Brain microvascular endothelial cell (primary cell): ENCODE data around the gene RAB41.
A peak's percentile ranks its signal among the peaks of the same experiment; 100 is the strongest.
"Not testable (repeated sequence)": the region's sequence is repeated elsewhere in the genome, so short reads cannot be mapped to it uniquely, and the experiment has no call there.

Experiments
- DNase-seq: peaks from one replicate; pipeline ENCODE4 v3.0.0-alpha.2; 2020
- H3K27ac ChIP-seq: fragments of 250-450 bp; sonication (Bioruptor Pico); 2 replicates; pipeline ENCODE4 v1.5.1; 2020; ENCODE audit warnings: mild to moderate bottlenecking, moderate library complexity
- H3K27me3 ChIP-seq: fragments of 250-450 bp; sonication (Bioruptor Pico); replicated peaks from 2 replicates; pipeline ENCODE4 v1.5.1; 2020; ENCODE audit warnings: mild to moderate bottlenecking
- H3K36me3 ChIP-seq: fragments of 250-450 bp; sonication (Bioruptor Pico); replicated peaks from 2 replicates; pipeline ENCODE4 v1.5.1; 2020; ENCODE audit warnings: mild to moderate bottlenecking
- H3K4me3 ChIP-seq: 2 replicates; pipeline ENCODE4 v1.5.1; 2011; ENCODE audit warnings: low read depth, mild to moderate bottlenecking, control low read depth, low read length, moderate library complexity
- in situ Hi-C: cut with HindIII; loops from 2 replicates; pipeline ENCODE4 v1.10.0; 2017; ENCODE audit warnings: low sequenced_read_pairs, low pct_ligation_motif_present
- TF ChIP-seq, protein P1 (sequence below): IDR thresholded peaks from 2 replicates; pipeline ENCODE4 v1.5.1; 2011; ENCODE audit warnings: low read depth, mild to moderate bottlenecking, moderate library complexity, low read length, control low read depth, inconsistent platforms; ENCODE audit errors: missing control alignments

Gene RAB41

DNA sequence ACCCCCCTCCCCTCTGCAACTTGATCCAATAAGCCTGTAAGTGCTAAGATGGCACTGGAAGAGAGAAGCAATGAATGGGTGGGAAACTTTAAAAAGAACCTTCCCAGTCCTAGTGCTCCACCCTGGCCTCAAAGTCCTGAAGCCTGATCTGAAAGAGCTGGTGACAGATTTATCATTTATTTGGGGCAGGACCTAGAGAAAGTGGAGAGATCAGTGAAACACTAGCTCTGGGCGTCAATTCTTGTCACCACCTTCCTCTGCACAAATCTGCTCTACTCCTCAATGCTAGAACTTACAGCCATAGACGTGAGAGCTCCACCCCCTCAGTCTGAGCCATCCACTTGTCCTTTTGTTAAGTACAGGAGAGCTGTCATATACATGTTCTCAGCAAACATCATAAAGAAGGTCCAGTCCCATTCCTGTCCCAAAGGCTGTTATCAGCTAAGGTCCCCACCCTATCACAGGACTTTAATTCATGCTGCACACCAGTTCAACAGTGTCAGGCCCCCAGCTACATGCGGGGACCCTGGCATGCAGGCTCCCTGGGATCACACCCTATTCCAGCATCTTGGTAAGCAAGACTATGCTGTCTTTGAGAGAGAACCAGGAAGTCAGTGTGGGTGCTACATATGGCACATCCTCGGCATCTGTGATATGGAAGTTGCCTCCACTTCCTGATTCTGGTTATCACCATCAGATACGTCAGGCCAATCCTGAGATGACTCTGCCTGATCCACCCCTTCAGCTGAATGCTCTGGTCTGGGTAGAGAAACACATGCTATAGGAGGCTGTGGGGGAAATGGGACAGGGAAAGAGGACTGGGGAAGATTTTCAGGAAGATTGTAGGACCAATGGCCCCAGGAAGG, 24.3 kb upstream of the RAB41 start:
- H3K4me3 ChIP-seq: no peak overlapping the region
- no peaks in the 10 kb centered on the region for H3K27me3 ChIP-seq
- in situ Hi-C loops: no loop called here
- TF ChIP-seq, protein P1, sequence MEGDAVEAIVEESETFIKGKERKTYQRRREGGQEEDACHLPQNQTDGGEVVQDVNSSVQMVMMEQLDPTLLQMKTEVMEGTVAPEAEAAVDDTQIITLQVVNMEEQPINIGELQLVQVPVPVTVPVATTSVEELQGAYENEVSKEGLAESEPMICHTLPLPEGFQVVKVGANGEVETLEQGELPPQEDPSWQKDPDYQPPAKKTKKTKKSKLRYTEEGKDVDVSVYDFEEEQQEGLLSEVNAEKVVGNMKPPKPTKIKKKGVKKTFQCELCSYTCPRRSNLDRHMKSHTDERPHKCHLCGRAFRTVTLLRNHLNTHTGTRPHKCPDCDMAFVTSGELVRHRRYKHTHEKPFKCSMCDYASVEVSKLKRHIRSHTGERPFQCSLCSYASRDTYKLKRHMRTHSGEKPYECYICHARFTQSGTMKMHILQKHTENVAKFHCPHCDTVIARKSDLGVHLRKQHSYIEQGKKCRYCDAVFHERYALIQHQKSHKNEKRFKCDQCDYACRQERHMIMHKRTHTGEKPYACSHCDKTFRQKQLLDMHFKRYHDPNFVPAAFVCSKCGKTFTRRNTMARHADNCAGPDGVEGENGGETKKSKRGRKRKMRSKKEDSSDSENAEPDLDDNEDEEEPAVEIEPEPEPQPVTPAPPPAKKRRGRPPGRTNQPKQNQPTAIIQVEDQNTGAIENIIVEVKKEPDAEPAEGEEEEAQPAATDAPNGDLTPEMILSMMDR: no peak
- H3K36me3 ChIP-seq: no peaks in the 10 kb centered on the region
- H3K27ac ChIP-seq: no peak overlapping the region
- DNase-seq: no peak

DNA sequence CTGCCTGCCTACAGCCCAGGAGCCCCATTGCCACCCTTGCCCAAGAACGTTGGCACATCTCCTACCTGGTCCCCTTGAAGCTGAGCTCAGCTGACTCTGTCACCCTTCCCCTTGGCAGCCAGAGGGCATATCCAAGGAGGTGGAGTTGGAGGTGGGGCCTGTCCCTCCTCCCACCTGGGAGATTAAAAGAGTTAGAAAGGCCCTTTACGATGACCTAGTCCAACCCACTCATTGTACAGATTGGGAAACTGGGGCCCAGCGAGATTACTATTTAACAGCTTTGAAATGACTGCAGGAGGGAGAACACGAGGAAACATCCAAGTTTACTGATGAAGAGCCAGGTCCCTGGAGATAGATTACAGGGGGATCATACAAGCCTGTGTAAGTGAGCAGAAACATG, 21.9 kb upstream of the RAB41 start, which contains the start of gene P2RY4:
Gene P2RY4, minus strand, starts transcription at position 101 of the 400 bp plus-strand sequence. CDS start 580 bp downstream, outside the sequence.
- Histone ChIP-seq H3K27me3 (no peaks in the 10 kb centered on the region), H3K27ac (no peak within 1 kb of the TSS), H3K36me3 (no peaks in the 10 kb centered on the region), H3K4me3 (no peak within 1 kb of the TSS)
- DNase-seq: no peak
- in situ Hi-C loops: no loop called here
- TF ChIP-seq, protein P1: no peak

DNA sequence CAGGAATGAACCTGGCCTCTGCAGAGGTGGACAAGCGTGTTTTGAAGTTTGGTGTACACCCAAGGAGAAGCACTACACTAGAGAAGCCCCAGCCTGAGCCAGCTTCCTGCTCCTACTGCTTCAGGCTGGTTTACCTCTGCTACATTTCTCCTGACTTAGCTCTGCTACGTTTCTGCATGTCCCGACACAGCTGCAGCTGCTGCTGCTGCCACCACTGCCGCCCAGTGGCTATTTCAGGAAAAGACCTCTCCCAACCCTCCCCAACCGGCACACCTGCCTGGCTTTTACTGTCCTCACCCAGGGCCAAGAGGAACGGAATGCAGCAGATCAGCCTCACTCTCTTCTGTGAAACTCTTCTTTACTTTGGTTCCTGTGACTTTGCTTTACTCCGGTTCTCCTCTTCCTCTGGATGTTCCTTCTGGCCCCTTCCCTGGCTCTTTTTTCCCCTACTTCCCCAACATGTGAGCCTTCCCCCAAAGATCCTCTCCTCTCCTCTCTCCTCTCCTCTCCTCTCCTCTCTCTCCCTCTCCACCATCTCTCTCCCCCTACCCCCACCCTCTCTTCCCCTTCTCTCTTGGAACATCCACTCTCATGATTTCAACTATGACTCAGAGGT, 18.9 kb upstream of the RAB41 start:
- in situ Hi-C loops: no loop called here
- Histone ChIP-seq H3K36me3 (no peaks in the 10 kb centered on the region), H3K4me3 (no peak overlapping the region), H3K27me3 (no peaks in the 10 kb centered on the region), H3K27ac (no peak overlapping the region)
- TF ChIP-seq, protein P1: peak; percentile 75
- DNase-seq: peak; percentile 20

DNA sequence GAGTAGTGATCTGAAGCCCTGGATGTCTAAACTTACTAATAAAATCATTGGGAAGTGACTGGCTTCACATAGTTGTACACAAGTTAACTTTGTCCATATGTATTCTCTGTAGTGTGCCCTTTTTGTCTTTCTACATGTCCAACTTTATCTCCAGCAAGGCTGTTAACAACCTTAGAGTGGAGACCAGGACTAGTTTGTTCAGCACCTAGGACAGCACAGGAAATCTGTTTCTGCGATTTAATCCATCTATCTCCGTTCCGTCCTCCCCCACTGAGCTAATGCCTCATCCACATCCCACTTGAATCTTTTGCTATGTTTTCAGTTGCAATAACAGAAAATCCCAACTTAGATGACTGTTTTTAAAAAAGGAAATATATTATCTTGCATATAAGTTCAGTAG, 17.2 kb upstream of the RAB41 start:
- no peaks in the 10 kb centered on the region for H3K36me3 ChIP-seq
- in situ Hi-C loops: no loop called here
- TF ChIP-seq, protein P1: no peak
- H3K27ac ChIP-seq: no peak overlapping the region
- DNase-seq: no peak
- no peak overlapping the region for H3K4me3 ChIP-seq
- H3K27me3 ChIP-seq: no peaks in the 10 kb centered on the region

DNA sequence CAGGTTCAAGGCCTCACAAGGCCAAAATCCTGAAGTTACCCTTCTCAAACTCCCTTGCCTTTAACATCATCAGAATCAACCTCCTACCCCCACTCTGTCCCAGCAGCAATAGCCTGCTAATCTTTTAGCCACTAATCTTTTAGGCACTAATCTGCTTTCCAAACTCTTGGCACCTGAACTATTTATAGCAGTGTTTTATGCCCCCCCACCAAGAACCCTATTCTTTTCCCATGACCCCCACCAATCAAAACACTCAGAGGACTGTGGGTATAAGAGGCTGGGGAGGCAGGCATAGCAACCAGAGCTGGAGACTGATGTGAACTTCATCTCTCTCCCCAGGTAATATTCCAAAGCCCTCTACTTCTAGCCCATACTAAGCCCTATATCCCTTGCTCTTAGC, 13.9 kb upstream of the RAB41 start, which contains the start of gene ARR3:
Gene ARR3, plus strand, starts transcription at position 301 of the 400 bp plus-strand sequence. CDS start 1,052 bp downstream, outside the sequence.
- TF ChIP-seq, protein P1: no peak
- Histone ChIP-seq H3K27me3 (no peaks in the 10 kb centered on the region), H3K36me3 (no peaks in the 10 kb centered on the region), H3K27ac (no peak within 1 kb of the TSS), H3K4me3 (no peak within 1 kb of the TSS)
- no peak for DNase-seq
- in situ Hi-C loops: no loop called here

DNA sequence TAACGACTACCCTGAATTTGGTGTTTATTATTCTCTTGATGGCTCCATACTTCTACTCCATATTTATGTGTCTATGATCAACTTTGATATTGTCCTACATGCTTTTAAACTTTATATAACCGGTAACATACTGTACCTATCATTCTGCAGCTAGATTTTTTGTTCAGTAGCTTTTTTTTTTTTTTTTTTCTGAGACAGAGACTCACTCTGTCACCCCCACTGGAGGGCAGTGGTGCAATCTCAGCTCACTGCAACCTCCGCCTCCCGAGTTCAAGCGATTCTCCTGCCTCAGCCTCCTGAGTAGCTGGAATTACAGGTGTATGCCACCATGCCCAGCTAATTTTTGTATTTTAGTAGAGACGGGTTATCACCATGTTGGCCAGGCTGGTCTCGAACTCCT, 7.9 kb upstream of the RAB41 start:
- H3K4me3 ChIP-seq, H3K27me3 ChIP-seq, in situ Hi-C loops, H3K36me3 ChIP-seq, H3K27ac ChIP-seq, DNase-seq: not testable (repeated sequence)
